ENCODE results near the gene PDAP1. TPM values are rescaled to one million over a fixed set of nuclear protein-coding genes. Genes with fewer than 3 reads are reported as not detected.

PDAP1 gene
- total RNA-seq, 1 donor from 2014 or later, result 49.6 TPM

- no peak for DNase-seq
Measured at GRCh38 chr7:99424932-99425730, 16.7 kb upstream of the PDAP1 start.

- no peak for DNase-seq
Measured at GRCh38 chr7:99422625-99423024, 14.2 kb upstream of the PDAP1 start.

GRCh38 chr7:99422186-99422585 is 13.8 kb upstream of the PDAP1 start:
- DNase-seq, result no peak

GRCh38 chr7:99420986-99421385 is 12.6 kb upstream of the PDAP1 start:
- no peak for DNase-seq

- no peak for DNase-seq
Measured at GRCh38 chr7:99420213-99420612, 11.8 kb upstream of the PDAP1 start.

GRCh38 chr7:99419323-99420021 is 11.1 kb upstream of the PDAP1 start:
- DNase-seq, result no peak

GRCh38 chr7:99418260-99418659 is 9.9 kb upstream of the PDAP1 start:
- no peak for DNase-seq

GRCh38 chr7:99415513-99416127 is 7.2 kb upstream of the PDAP1 start:
- peak; percentile 57 for DNase-seq

GRCh38 chr7:99410635-99411034 is 2.2 kb upstream of the PDAP1 start:
- DNase-seq, result no peak

GRCh38 chr7:99409806-99410205 is 1.4 kb upstream of the PDAP1 start:
- DNase-seq, result no peak

- peak; percentile 32 for DNase-seq
Measured at GRCh38 chr7:99409192-99409572, 785 bp upstream of the PDAP1 start.

GRCh38 chr7:99407872-99408378 is 472 bp downstream of the PDAP1 start:
- peak; percentile 48 for DNase-seq

- DNase-seq, result no peak
Measured at GRCh38 chr7:99406557-99406956, 1.8 kb downstream of the PDAP1 start.

GRCh38 chr7:99404977-99405320 is 3.4 kb downstream of the PDAP1 start:
- DNase-seq, result no peak

GRCh38 chr7:99404235-99404976 is 4.0 kb downstream of the PDAP1 start:
- DNase-seq, result no peak

- no peak for DNase-seq
Measured at GRCh38 chr7:99403764-99404163, 4.6 kb downstream of the PDAP1 start.

- DNase-seq, result no peak
Measured at GRCh38 chr7:99402854-99403253, 5.5 kb downstream of the PDAP1 start.

- no peak for DNase-seq
Measured at GRCh38 chr7:99399597-99399996, 8.8 kb downstream of the PDAP1 start.

- DNase-seq, result no peak
Measured at GRCh38 chr7:99398891-99399445, 9.4 kb downstream of the PDAP1 start.

GRCh38 chr7:99397297-99397983 is 11.0 kb downstream of the PDAP1 start:
- DNase-seq, result no peak
